KG1 (cell line): ENCODE data around the gene CATSPERD.
"Not testable (repeated sequence)": the region's sequence is repeated elsewhere in the genome, so short reads cannot be mapped to it uniquely, and the experiment has no call there.

Experiments
- DNase-seq: peaks from one replicate; lab custom pipeline; 2025; lab: John Stamatoyannopoulos, UW

CATSPERD gene

GRCh38 chr19:5742051-5742450, 21.6 kb downstream of the CATSPERD start:
- DNase-seq = no peak

GRCh38 chr19:5743630-5744029, 23.2 kb downstream of the CATSPERD start:
- DNase-seq = no peak

- DNase-seq = not testable (repeated sequence)
Measured at GRCh38 chr19:5744999-5745398, 24.6 kb downstream of the CATSPERD start.

- not testable (repeated sequence) for DNase-seq
Measured at GRCh38 chr19:5748920-5749319, 28.5 kb downstream of the CATSPERD start.

GRCh38 chr19:5749505-5749904, 29.1 kb downstream of the CATSPERD start:
- DNase-seq = no peak

- DNase-seq = no peak
Measured at GRCh38 chr19:5751709-5752108, 31.3 kb downstream of the CATSPERD start.

GRCh38 chr19:5753743-5754142, 33.3 kb downstream of the CATSPERD start:
- DNase-seq = no peak

- DNase-seq = no peak
Measured at GRCh38 chr19:5762608-5763217, 42.3 kb downstream of the CATSPERD start.

- no peak for DNase-seq
Measured at GRCh38 chr19:5765220-5765619, 44.8 kb downstream of the CATSPERD start.

- no peak for DNase-seq
Measured at GRCh38 chr19:5767949-5768348, 47.5 kb downstream of the CATSPERD start.

GRCh38 chr19:5772416-5772815, 52.0 kb downstream of the CATSPERD start:
- no peak for DNase-seq

GRCh38 chr19:5773276-5773675, 52.8 kb downstream of the CATSPERD start:
- DNase-seq = no peak

GRCh38 chr19:5774921-5775320, 54.5 kb downstream of the CATSPERD start:
- no peak for DNase-seq

GRCh38 chr19:5775668-5776309, 55.4 kb downstream of the CATSPERD start:
- DNase-seq = no peak

GRCh38 chr19:5778402-5778801, 58.0 kb downstream of the CATSPERD start:
- DNase-seq = no peak

- DNase-seq = not testable (repeated sequence)
Measured at GRCh38 chr19:5780916-5781315, 60.5 kb downstream of the CATSPERD start.

GRCh38 chr19:5782322-5782721, 61.9 kb downstream of the CATSPERD start:
- DNase-seq = no peak

- DNase-seq = no peak
Measured at GRCh38 chr19:5782945-5783919, 62.8 kb downstream of the CATSPERD start.

GRCh38 chr19:5784581-5785147, 64.2 kb downstream of the CATSPERD start, which contains the start of gene PRR22:
Gene PRR22, minus strand, starts transcription at chr19:5784746. Its CDS starts 86 bp downstream, at chr19:5784660.
- DNase-seq = no peak

GRCh38 chr19:5785423-5785822, 65.0 kb downstream of the CATSPERD start:
- DNase-seq = no peak

GRCh38 chr19:5786593-5787408, 66.4 kb downstream of the CATSPERD start:
- no peak for DNase-seq
